IPS-15b (cell line): ENCODE results near the gene DCTD.

Experiments
- H3K27me3 ChIP-seq: one replicate; pipeline ENCODE4 v1.6.1; 2013; ENCODE audit warnings: low read length; ENCODE audit not compliant: control insufficient read depth, insufficient read depth
- H3K36me3 ChIP-seq: one replicate; pipeline ENCODE4 v1.6.1; 2013; ENCODE audit warnings: low read length; ENCODE audit not compliant: control insufficient read depth, insufficient read depth
- H3K4me1 ChIP-seq: one replicate; pipeline ENCODE4 v1.6.1; 2013; ENCODE audit warnings: mild to moderate bottlenecking, low read length; ENCODE audit not compliant: control insufficient read depth, insufficient read depth
- H3K4me3 ChIP-seq: one replicate; pipeline ENCODE4 v1.5.1; 2013; ENCODE audit warnings: low read depth, low read length
- H3K9ac ChIP-seq: one replicate; pipeline ENCODE4 v1.6.1; 2013; ENCODE audit warnings: low read depth, mild to moderate bottlenecking, low read length
- H3K9me3 ChIP-seq: one replicate; pipeline ENCODE4 v1.6.1; 2013; ENCODE audit warnings: mild to moderate bottlenecking, low read length; ENCODE audit not compliant: control insufficient read depth, insufficient read depth

DCTD gene

DNA sequence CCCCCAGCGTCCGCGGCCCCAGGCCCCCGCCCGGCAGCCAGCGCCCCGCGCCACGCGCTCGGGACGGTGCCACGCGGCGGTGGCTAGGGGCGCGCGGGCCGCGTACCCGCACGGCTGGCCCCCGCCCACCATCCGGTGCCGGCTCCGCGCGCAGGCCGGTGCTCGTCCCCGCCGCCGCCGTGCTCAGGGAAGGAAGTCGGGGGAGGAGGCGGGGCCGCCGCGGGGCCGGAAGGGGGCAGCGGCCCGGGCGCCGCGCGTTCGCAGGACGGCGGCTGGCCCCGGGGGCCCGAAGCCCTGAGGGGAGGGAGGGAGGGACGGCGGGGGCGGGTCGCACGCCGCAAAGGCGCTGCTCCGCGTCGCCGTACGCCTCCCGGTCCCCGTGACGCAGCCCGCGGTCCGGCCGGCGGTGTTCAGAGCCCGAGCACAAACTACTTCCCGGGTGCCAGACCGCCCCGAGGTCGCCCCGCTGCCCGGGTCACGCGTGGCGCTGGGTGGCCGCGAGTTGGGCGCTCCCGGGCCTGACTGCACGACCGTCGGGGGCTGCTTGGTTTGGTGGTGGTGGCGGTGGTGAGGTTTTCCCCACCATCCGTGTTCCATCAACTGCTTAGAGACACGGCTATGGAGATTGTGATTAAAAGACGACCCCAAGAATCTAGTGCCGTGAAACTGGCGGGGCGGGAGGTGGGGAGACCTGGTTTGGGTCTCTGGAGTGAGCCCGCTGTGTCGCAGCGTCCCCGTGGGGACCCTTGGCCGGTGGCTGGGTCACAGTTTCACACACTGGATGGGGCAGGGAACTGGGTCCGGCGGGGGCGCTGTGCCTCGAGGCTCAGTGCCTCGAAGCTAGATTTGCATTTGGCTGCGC lies at the start of gene DCTD:
DCTD (minus strand) TSS at position 205 of the 862 bp plus-strand sequence. CDS start 1,818 bp downstream, outside the sequence.
- Histone ChIP-seq H3K9ac (peak within 1 kb of the TSS; percentile 77), H3K4me3 (peak within 1 kb of the TSS; percentile 78)

DNA sequence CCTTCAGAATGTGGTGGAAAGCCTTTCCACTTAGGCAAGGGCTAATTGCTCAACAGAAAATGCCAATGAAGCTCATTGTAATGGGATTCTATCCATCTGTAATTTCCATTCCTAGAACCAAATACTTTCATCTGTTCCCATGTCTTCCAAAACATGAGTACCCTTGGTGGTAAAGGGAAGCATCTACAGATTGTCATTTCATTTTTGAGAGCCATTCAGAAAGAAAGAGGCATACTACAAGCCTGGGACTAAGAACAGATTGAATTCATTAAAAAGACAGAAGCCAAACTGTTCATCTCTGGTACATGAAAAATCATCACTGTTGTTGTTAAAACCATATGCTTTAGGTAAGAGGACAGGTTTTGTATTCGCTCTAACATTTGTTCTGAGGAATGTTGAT lies 43.6 kb upstream of the DCTD start:
- Histone ChIP-seq H3K36me3 (no peaks in the 10 kb centered on the region), H3K9me3 (no peaks in the 10 kb centered on the region), H3K4me1 (no peaks in the 10 kb centered on the region), H3K27me3 (no peaks in the 10 kb centered on the region), H3K4me3 (no peak overlapping the region), H3K9ac (no peak overlapping the region)

More for the DNA sequence above, at the start of gene DCTD:
- no peaks in the 10 kb centered on the region for H3K4me1 ChIP-seq
- H3K9me3 ChIP-seq = no peaks in the 10 kb centered on the region
- peaks cover 4% of the 10 kb centered on the region for H3K27me3 ChIP-seq
- H3K36me3 ChIP-seq = peaks cover 3% of the 10 kb centered on the region

DNA sequence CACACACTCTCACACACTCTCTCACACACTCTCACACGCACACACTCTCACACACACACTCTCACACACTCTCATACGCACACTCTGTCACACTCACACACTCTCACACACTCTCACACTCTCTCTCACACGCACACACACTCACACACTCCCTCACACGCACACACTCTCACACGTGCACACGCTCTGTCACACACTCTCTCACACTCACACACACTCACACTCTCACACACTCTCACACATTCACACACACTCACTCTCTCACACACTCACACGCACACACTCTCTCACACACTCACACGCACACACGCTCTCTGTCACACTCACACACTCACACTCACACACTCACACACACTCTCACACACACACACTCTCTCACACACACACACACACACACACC lies 43.0 kb upstream of the DCTD start:
- Histone ChIP-seq H3K4me3 (no peak overlapping the region), H3K27me3 (no peaks in the 10 kb centered on the region), H3K36me3 (no peaks in the 10 kb centered on the region), H3K9me3 (no peaks in the 10 kb centered on the region), H3K9ac (no peak overlapping the region), H3K4me1 (no peaks in the 10 kb centered on the region)

DNA sequence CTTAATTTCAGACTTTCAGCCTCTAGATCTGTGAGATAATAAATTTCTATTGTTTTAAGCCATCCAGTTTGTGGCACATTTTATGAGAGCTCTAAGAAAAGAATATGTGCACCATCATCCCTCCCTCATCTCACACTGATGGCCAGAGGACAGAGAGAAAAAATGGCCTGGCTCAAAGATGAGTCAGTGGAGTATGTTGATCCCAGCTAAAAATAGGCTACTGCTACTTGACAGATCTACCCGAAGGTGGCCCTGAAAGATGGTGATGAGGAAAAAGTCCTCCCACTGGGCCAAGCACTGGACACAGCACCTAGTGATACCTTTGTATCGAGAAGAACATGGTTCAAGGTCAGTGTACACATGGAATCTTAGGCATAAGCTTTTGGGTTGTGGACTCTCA lies 38.2 kb upstream of the DCTD start:
- no peaks in the 10 kb centered on the region for H3K4me1 ChIP-seq

DNA sequence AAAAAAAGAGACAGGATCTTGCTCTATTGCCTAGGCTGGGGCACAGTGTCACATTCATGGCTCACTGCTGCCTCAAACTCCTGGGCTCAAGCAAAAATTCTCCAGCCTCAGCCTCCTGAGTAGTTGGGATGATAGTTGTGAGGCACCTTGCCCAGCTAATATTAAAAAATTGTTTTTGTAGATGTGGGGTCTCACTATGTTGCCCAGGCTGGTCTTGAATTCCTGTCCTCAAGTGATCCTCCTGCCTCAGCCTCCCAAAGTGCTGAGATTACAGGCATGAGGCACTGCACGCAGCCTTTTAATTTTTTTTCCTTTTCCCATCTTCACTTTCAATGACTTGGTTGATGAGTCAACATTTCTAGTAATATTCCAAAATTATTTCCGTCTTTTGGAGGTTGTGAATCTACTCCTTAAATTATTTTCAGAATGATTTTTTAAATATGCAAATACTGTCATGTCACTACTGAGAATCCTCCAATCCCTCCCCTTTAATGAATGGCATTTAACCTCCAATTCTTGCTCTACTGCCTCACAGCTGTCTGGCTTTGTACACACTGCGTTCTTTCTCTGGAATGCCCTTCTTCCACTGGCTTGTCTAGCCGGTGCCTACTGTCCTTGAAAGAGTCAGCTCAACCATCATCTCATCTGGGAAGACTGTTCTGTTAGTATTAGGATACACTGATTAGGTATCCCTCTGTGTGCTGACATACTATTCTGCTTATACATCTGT lies 27.5 kb upstream of the DCTD start:
- no peaks in the 10 kb centered on the region for H3K36me3 ChIP-seq
- no peaks in the 10 kb centered on the region for H3K9me3 ChIP-seq
- H3K4me3 ChIP-seq = no peak overlapping the region
- H3K27me3 ChIP-seq = no peaks in the 10 kb centered on the region
- no peak overlapping the region for H3K9ac ChIP-seq
- H3K4me1 ChIP-seq = peaks cover 8% of the 10 kb centered on the region

More for the DNA sequence above, 38.2 kb upstream of the DCTD start:
- Histone ChIP-seq H3K9me3 (no peaks in the 10 kb centered on the region), H3K9ac (no peak overlapping the region), H3K27me3 (no peaks in the 10 kb centered on the region), H3K36me3 (no peaks in the 10 kb centered on the region), H3K4me3 (no peak overlapping the region)

DNA sequence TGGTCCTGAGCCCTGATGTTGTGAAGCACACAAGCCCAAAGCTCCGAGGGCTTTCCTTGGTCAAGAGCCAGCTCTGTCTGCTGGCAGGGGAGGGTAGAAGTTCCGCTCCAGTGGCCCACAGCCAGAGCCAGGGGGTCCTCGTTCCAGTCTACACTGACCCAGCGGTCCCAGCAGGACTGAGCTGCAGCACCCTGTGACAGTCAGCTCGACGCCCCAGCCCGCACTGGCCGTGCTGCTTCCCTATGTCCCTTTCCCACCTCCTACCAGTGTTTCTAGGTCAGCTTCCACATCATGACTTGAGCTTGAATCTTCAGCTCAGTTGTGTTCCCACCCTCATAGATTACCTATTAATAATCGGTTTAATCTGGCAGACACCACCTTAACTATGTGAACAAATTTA lies 22.5 kb upstream of the DCTD start:
- H3K27me3 ChIP-seq = no peaks in the 10 kb centered on the region
- H3K9me3 ChIP-seq = no peaks in the 10 kb centered on the region
- no peak overlapping the region for H3K4me3 ChIP-seq
- no peaks in the 10 kb centered on the region for H3K4me1 ChIP-seq
- no peaks in the 10 kb centered on the region for H3K36me3 ChIP-seq
- H3K9ac ChIP-seq = no peak overlapping the region

DNA sequence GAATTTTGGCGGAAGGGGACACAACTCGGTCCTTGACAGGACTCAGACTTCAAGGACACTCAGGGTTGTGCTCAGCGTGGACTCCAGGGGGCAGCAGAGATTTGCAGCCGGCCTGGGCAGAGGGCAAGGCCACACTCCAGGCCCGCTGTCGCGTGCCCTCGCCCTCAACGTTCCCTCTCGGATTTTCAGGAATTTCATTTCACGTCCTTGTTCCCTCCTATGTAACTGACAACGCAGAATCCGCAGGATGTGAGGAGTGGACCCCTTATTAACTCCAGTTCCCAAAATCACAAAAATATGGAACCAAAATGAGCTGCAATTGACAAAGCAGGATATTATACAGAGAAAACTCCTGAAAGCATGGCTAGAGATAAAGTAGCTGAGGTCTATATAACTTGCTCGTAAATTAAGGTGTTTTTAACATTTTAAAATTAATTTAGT lies 21.0 kb upstream of the DCTD start:
- no peak overlapping the region for H3K4me3 ChIP-seq
- no peaks in the 10 kb centered on the region for H3K4me1 ChIP-seq
- no peaks in the 10 kb centered on the region for H3K9me3 ChIP-seq
- no peaks in the 10 kb centered on the region for H3K36me3 ChIP-seq
- H3K9ac ChIP-seq = no peak overlapping the region
- H3K27me3 ChIP-seq = no peaks in the 10 kb centered on the region

GRCh38 chr4:182937268-182938204 lies 20.4 kb upstream of the DCTD start:
- H3K36me3 ChIP-seq = no peaks in the 10 kb centered on the region
- H3K27me3 ChIP-seq = no peaks in the 10 kb centered on the region
- no peak overlapping the region for H3K4me3 ChIP-seq
- no peak overlapping the region for H3K9ac ChIP-seq
- H3K4me1 ChIP-seq = no peaks in the 10 kb centered on the region
- no peaks in the 10 kb centered on the region for H3K9me3 ChIP-seq

GRCh38 chr4:182932651-182933050 lies 15.5 kb upstream of the DCTD start:
- no peak overlapping the region for H3K4me3 ChIP-seq
- H3K27me3 ChIP-seq = no peaks in the 10 kb centered on the region
- H3K36me3 ChIP-seq = no peaks in the 10 kb centered on the region
- no peak overlapping the region for H3K9ac ChIP-seq
- H3K4me1 ChIP-seq = no peaks in the 10 kb centered on the region
- H3K9me3 ChIP-seq = no peaks in the 10 kb centered on the region

GRCh38 chr4:182931691-182932345 lies 14.6 kb upstream of the DCTD start:
- Histone ChIP-seq H3K9me3 (no peaks in the 10 kb centered on the region), H3K4me3 (no peak overlapping the region), H3K9ac (no peak overlapping the region), H3K36me3 (no peaks in the 10 kb centered on the region), H3K27me3 (no peaks in the 10 kb centered on the region), H3K4me1 (no peaks in the 10 kb centered on the region)

DNA sequence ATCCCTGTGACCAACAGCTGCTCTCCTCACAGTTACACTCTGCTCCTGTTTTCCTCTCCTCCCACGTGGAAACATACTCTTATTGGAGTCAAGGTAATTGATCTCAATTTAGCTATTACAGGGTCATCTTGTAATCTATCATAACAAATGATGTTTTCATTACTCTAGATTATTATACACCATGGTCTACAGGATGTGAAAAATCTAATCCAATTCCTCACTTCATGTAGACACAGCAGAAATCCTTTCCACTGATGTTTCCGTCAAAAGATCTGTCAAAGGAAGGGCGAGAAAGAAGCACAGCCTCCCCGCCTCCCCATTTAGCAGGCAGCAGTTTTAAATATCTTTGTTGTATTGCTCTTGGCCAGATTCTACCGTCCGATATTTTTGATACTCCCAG lies 13.7 kb upstream of the DCTD start:
- no peak overlapping the region for H3K9ac ChIP-seq
- H3K9me3 ChIP-seq = no peaks in the 10 kb centered on the region
- no peak overlapping the region for H3K4me3 ChIP-seq
- H3K36me3 ChIP-seq = no peaks in the 10 kb centered on the region
- no peaks in the 10 kb centered on the region for H3K27me3 ChIP-seq
- no peaks in the 10 kb centered on the region for H3K4me1 ChIP-seq
